SU-DHL-6 (cell line): ENCODE measurements around the gene SLC8A1.

Experiments
- H2AFZ ChIP-seq: fragments of 200-600 bp; sonication (generic); 2 replicates; pipeline ENCODE4 v1.6.1; 2014; ENCODE audit warnings: low read depth, mild to moderate bottlenecking, moderate library complexity, mixed read lengths, antibody characterized with exemption, low read length; ENCODE audit not compliant: severe bottlenecking
- H3F3A ChIP-seq: fragments of 200-600 bp; shearing (Covaris generic); 2 replicates; pipeline ENCODE4 v1.6.0; 2016; ENCODE audit warnings: antibody characterized with exemption, mild to moderate bottlenecking; ENCODE audit not compliant: insufficient read depth
- H3K27ac ChIP-seq: fragments of 200-600 bp; sonication (generic); 2 replicates; pipeline ENCODE4 v1.5.1; 2016; ENCODE audit warnings: low read depth, mild to moderate bottlenecking, low read length, moderate library complexity, mixed read lengths
- H3K27me3 ChIP-seq: fragments of 200-600 bp; sonication (generic), shearing (Covaris generic); 2 replicates; pipeline ENCODE4 v1.6.0; 2014; ENCODE audit warnings: mild to moderate bottlenecking, low read length
- H3K36me3 ChIP-seq: fragments of 200-600 bp; sonication (generic); 2 replicates; pipeline ENCODE4 v1.6.1; 2014; ENCODE audit warnings: mild to moderate bottlenecking, low read length, mixed read lengths
- H3K4me2 ChIP-seq: fragments of 300-600, 200-600 bp; shearing (Covaris generic), sonication (generic); 2 replicates; pipeline ENCODE4 v1.6.0; 2014; ENCODE audit warnings: low read length, low read depth, mild to moderate bottlenecking; ENCODE audit not compliant: poor library complexity, severe bottlenecking
- H3K4me3 ChIP-seq: fragments of 200-600 bp; sonication (generic); 2 replicates; pipeline ENCODE4 v1.5.1; 2014; ENCODE audit warnings: antibody characterized with exemption, low read length, mild to moderate bottlenecking, mixed read lengths; ENCODE audit not compliant: insufficient read depth, poor library complexity, severe bottlenecking
- H3K79me2 ChIP-seq: fragments of 200-600 bp; sonication (generic); 2 replicates; pipeline ENCODE4 v1.6.1; 2014; ENCODE audit warnings: mild to moderate bottlenecking, low read length, moderate library complexity; ENCODE audit not compliant: insufficient read depth
- H3K9ac ChIP-seq: fragments of 200-600 bp; sonication (generic); 2 replicates; pipeline ENCODE4 v1.7.0; 2014; ENCODE audit warnings: mild to moderate bottlenecking, low read length
- H3K9me2 ChIP-seq: fragments of 200-600 bp; sonication (generic); replicated peaks from 2 replicates; pipeline ENCODE4 v1.6.1; 2014; ENCODE audit warnings: low read length; ENCODE audit not compliant: insufficient read depth
- H3K9me3 ChIP-seq: fragments of 200-600 bp; sonication (generic); 2 replicates; pipeline ENCODE4 v1.6.1; 2014; ENCODE audit warnings: low read length, mixed read lengths; ENCODE audit not compliant: insufficient read depth
- H4K20me1 ChIP-seq: fragments of 200-600 bp; sonication (generic); 2 replicates; pipeline ENCODE4 v1.6.1; 2014; ENCODE audit warnings: low read depth, mild to moderate bottlenecking, antibody characterized with exemption, low read length, moderate library complexity, mixed read lengths
- EZH2phosphoT487 ChIP-seq: fragments of 200-600 bp; sonication (generic), shearing (Covaris generic); conservative IDR thresholded peaks from 2 replicates; pipeline ENCODE4 v1.6.1; 2018; ENCODE audit warnings: mild to moderate bottlenecking, antibody characterized with exemption, low read length, moderate library complexity, mixed read lengths
- TF ChIP-seq, protein P1 (sequence below): fragments of 200-600 bp; sonication (generic); IDR thresholded peaks from one replicate; pipeline ENCODE4 v1.5.1; 2017; ENCODE audit warnings: antibody characterized with exemption, mild to moderate bottlenecking, low read length, moderate library complexity; ENCODE audit not compliant: insufficient read depth, poor library complexity, severe bottlenecking

SLC8A1 gene

GRCh38 chr2:40363631-40364030 is 88.3 kb downstream of the SLC8A1 start:
- no peaks in the 10 kb centered on the region for H3K79me2 ChIP-seq
- no peaks in the 10 kb centered on the region for H3K9me2 ChIP-seq
- TF ChIP-seq, protein P1, sequence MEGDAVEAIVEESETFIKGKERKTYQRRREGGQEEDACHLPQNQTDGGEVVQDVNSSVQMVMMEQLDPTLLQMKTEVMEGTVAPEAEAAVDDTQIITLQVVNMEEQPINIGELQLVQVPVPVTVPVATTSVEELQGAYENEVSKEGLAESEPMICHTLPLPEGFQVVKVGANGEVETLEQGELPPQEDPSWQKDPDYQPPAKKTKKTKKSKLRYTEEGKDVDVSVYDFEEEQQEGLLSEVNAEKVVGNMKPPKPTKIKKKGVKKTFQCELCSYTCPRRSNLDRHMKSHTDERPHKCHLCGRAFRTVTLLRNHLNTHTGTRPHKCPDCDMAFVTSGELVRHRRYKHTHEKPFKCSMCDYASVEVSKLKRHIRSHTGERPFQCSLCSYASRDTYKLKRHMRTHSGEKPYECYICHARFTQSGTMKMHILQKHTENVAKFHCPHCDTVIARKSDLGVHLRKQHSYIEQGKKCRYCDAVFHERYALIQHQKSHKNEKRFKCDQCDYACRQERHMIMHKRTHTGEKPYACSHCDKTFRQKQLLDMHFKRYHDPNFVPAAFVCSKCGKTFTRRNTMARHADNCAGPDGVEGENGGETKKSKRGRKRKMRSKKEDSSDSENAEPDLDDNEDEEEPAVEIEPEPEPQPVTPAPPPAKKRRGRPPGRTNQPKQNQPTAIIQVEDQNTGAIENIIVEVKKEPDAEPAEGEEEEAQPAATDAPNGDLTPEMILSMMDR = no peak
- no peak for TF ChIP-seq EZH2phosphoT487
- H2AFZ ChIP-seq = no peak overlapping the region
- H3F3A ChIP-seq = no peaks in the 10 kb centered on the region
- no peaks in the 10 kb centered on the region for H4K20me1 ChIP-seq
- no peak overlapping the region for H3K9ac ChIP-seq
- no peaks in the 10 kb centered on the region for H3K27me3 ChIP-seq
- H3K4me3 ChIP-seq = no peak overlapping the region
- H3K27ac ChIP-seq = no peak overlapping the region
- H3K4me2 ChIP-seq = no peak overlapping the region
- no peaks in the 10 kb centered on the region for H3K9me3 ChIP-seq
- no peaks in the 10 kb centered on the region for H3K36me3 ChIP-seq

DNA sequence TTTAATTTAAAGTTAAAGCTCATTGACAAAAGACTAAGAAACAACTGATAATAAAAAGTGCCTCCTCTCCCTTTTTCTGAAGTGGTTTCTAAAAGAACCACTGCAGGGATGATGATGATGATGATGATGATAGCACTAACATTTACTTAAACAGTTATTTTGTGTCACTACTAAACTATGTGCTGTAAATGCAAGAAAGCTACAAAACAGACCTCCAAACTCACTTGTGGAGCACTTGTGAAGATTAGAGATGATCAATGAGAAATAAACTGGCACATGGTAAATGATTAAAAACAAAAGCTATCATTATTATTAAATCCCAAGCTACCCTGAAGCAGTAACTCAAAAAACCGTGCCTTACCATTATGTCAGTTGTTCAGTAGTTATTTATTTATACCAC is 88.7 kb downstream of the SLC8A1 start:
- H3K4me3 ChIP-seq = no peak overlapping the region
- H3K27me3 ChIP-seq = no peaks in the 10 kb centered on the region
- H3K9me3 ChIP-seq = no peaks in the 10 kb centered on the region
- no peak overlapping the region for H3K27ac ChIP-seq
- no peak overlapping the region for H2AFZ ChIP-seq
- H3F3A ChIP-seq = no peaks in the 10 kb centered on the region
- H3K9ac ChIP-seq = no peak overlapping the region
- no peak overlapping the region for H3K4me2 ChIP-seq
- H4K20me1 ChIP-seq = no peaks in the 10 kb centered on the region
- no peak for TF ChIP-seq EZH2phosphoT487
- TF ChIP-seq, protein P1 = no peak
- H3K36me3 ChIP-seq = no peaks in the 10 kb centered on the region
- no peaks in the 10 kb centered on the region for H3K79me2 ChIP-seq
- no peaks in the 10 kb centered on the region for H3K9me2 ChIP-seq

- H3K27ac ChIP-seq = no peak overlapping the region
These were observed 90.4 kb downstream of the SLC8A1 start for GRCh38 chr2:40361478-40361877.

More at GRCh38 chr2:40361478-40361877, 90.4 kb downstream of the SLC8A1 start:
- H3K9me3 ChIP-seq = no peaks in the 10 kb centered on the region
- H3K27me3 ChIP-seq = no peaks in the 10 kb centered on the region
- H3K4me3 ChIP-seq = no peak overlapping the region
- no peak overlapping the region for H3K4me2 ChIP-seq
- H4K20me1 ChIP-seq = no peaks in the 10 kb centered on the region
- H3K9ac ChIP-seq = no peak overlapping the region
- TF ChIP-seq, protein P1 = no peak
- no peak for TF ChIP-seq EZH2phosphoT487
- no peaks in the 10 kb centered on the region for H3F3A ChIP-seq
- no peaks in the 10 kb centered on the region for H3K79me2 ChIP-seq
- H2AFZ ChIP-seq = no peak overlapping the region
- H3K36me3 ChIP-seq = no peaks in the 10 kb centered on the region
- no peaks in the 10 kb centered on the region for H3K9me2 ChIP-seq
